CD14-positive monocyte (primary cell): ENCODE data around the gene EPHA7. TPM values are rescaled to one million over a fixed set of nuclear protein-coding genes. Genes with fewer than 3 reads are reported as not detected.

Experiments used
- DNase-seq, 3 donors: peaks; one replicate each; pipeline ENCODE4 v3.0.0-alpha.2; 2011 to 2022
- H2AFZ ChIP-seq: 2 replicates; pipeline ENCODE4 v1.6.0; 2012; ENCODE audit warnings: mild to moderate bottlenecking, low read depth, low read length, inconsistent platforms; ENCODE audit not compliant: insufficient read depth, poor library complexity, severe bottlenecking
- H3K27ac ChIP-seq, 2 donors: 1 replicate in 1 of 2; 2 replicates in 1 of 2; pipeline ENCODE4 v1.5.1; 2012 to 2013; ENCODE audit warnings: low read length in 2 of 2, control low read depth in 1 of 2, inconsistent platforms in 1 of 2, low read depth in 1 of 2, mild to moderate bottlenecking in 1 of 2
- H3K27me3 ChIP-seq, 2 donors: one replicate each; pipeline versions ENCODE4 v1.6.0 to v1.6.1; 2011 to 2013; ENCODE audit warnings: low read length in 2 of 2; ENCODE audit not compliant: control insufficient read depth in 2 of 2, insufficient read depth in 2 of 2
- H3K36me3 ChIP-seq, 2 donors: replicated peaks in 1 of 2; 1 replicate in 1 of 2; 2 replicates in 1 of 2; pipeline versions ENCODE4 v1.5.1 to v1.6.1; 2012 to 2013; ENCODE audit warnings: low read length in 2 of 2, control low read depth in 1 of 2, inconsistent platforms in 1 of 2, mild to moderate bottlenecking in 1 of 2; ENCODE audit not compliant: insufficient read depth in 2 of 2, control insufficient read depth in 1 of 2
- H3K4me1 ChIP-seq, 2 donors: 1 replicate in 1 of 2; 2 replicates in 1 of 2; pipeline versions ENCODE4 v1.5.1 to v1.6.1; 2012 to 2013; ENCODE audit warnings: low read length in 2 of 2, control low read depth in 1 of 2, inconsistent platforms in 1 of 2, mild to moderate bottlenecking in 1 of 2, moderate library complexity in 1 of 2; ENCODE audit not compliant: insufficient read depth in 2 of 2, control insufficient read depth in 1 of 2
- H3K4me2 ChIP-seq: replicated peaks from 2 replicates; pipeline ENCODE3; 2012; ENCODE audit warnings: low read length, moderate library complexity, mild to moderate bottlenecking; ENCODE audit not compliant: poor library complexity, severe bottlenecking; ENCODE audit errors: extremely low read depth
- H3K4me3 ChIP-seq, 3 experiments: fragments of 200-600 bp in 1 of 3; sonication (generic) in 1 of 3; replicated peaks in 1 of 3; 1 replicate in 2 of 3; 2 replicates in 1 of 3; pipeline ENCODE4 v1.5.1; 2011 to 2013; ENCODE audit warnings: low read length in 3 of 3, mild to moderate bottlenecking in 3 of 3, control low read depth in 2 of 3, low read depth in 2 of 3, inconsistent platforms in 1 of 3, moderate library complexity in 1 of 3
- H3K79me2 ChIP-seq: 2 replicates; pipeline ENCODE4 v1.6.0; 2012; ENCODE audit warnings: mild to moderate bottlenecking, control low read depth, inconsistent platforms, low read length, moderate library complexity; ENCODE audit not compliant: insufficient read depth
- H3K9ac ChIP-seq: 2 replicates; pipeline ENCODE4 v1.6.0; 2017; ENCODE audit warnings: low read length, mild to moderate bottlenecking; ENCODE audit not compliant: insufficient read depth, poor library complexity, severe bottlenecking
- H3K9me3 ChIP-seq, 2 donors: replicated peaks in 1 of 2; 1 replicate in 1 of 2; 2 replicates in 1 of 2; pipeline versions ENCODE4 v1.5.1 to v1.6.1; 2012 to 2013; ENCODE audit warnings: low read length in 2 of 2, control low read depth in 1 of 2; ENCODE audit not compliant: control insufficient read depth in 1 of 2, insufficient read depth in 1 of 2
- H4K20me1 ChIP-seq: 2 replicates; pipeline ENCODE4 v1.6.0; 2012; ENCODE audit warnings: mild to moderate bottlenecking, low read length, control low read depth, moderate library complexity; ENCODE audit not compliant: insufficient read depth
- H3K27ac Mint-ChIP-seq, 7 donors: one replicate each; pipeline ENCODE4 v1.8.0; 2020; ENCODE audit warnings: mild to moderate bottlenecking in 7 of 7, mixed read lengths in 7 of 7, moderate library complexity in 6 of 7, inconsistent platforms in 2 of 7
- H3K27me3 Mint-ChIP-seq, 3 donors: one replicate each; pipeline ENCODE4 v1.8.0; 2021 to 2022; ENCODE audit warnings: low read depth in 3 of 3, mild to moderate bottlenecking in 3 of 3, mixed read lengths in 3 of 3, moderate library complexity in 3 of 3, inconsistent platforms in 1 of 3
- H3K36me3 Mint-ChIP-seq, 2 donors: one replicate each; pipeline ENCODE4 v1.8.0; 2020; ENCODE audit warnings: mixed read lengths in 2 of 2, inconsistent platforms in 1 of 2, mild to moderate bottlenecking in 1 of 2
- H3K4me1 Mint-ChIP-seq: one replicate; pipeline ENCODE4 v1.8.0; 2020; ENCODE audit warnings: mild to moderate bottlenecking, mixed read lengths
- H3K4me3 Mint-ChIP-seq, 2 donors: one replicate each; pipeline ENCODE4 v1.8.0; 2020; ENCODE audit warnings: mild to moderate bottlenecking in 2 of 2, mixed read lengths in 2 of 2, moderate library complexity in 1 of 2
- H3K9me3 Mint-ChIP-seq, 7 donors: one replicate each; pipeline ENCODE4 v1.8.0; 2020 to 2022; ENCODE audit warnings: mixed read lengths in 7 of 7, mild to moderate bottlenecking in 6 of 7, moderate library complexity in 6 of 7, inconsistent platforms in 2 of 7
- CTCF ChIP-seq: fragments of 200-600 bp; IDR thresholded peaks from one replicate; pipeline ENCODE4 v1.8.0; 2022; ENCODE audit warnings: antibody characterized with exemption, mild to moderate bottlenecking
- WGBS: methylation state at CpG from one replicate; pipeline ENCODE4 v1.1.5; 2013; ENCODE audit warnings: missing lambda C conversion rate; ENCODE audit not compliant: insufficient coverage; 5-methylcytosine and 5-hydroxymethylcytosine counted together
- intact Hi-C, 2 donors: fragments of 100-400 bp; cut with micrococcal nuclease; formaldehyde crosslinking; loops; one replicate each; pipeline versions ENCODE4 v1.15.0 to v1.15.1; 2023
- polyA plus RNA-seq, 3 donors: library from polyadenylated mRNA; depleted of rRNA in 1 of 3; unstranded in 2 of 3; stranded (reverse) in 1 of 3; fragments of 300-500 nt in 2 of 3; fragments of >200 nt in 1 of 3; fragmentation: Illumina TruSeq in 2 of 3; gene quantifications; 1 replicate in 2 of 3; 2 replicates in 1 of 3; pipeline ENCODE4 v1.2.3, GENCODE V29; 2012 to 2021

The EPHA7 gene
- polyA plus RNA-seq, 3 donors: not detected

- no peak overlapping the region for H2AFZ ChIP-seq
- no peak overlapping the region for H3K4me3 ChIP-seq
- no peaks in the 10 kb centered on the region for H3K4me1 ChIP-seq
- no peaks in the 10 kb centered on the region for H4K20me1 ChIP-seq
- H3K27me3 ChIP-seq: no peaks in the 10 kb centered on the region
- DNase-seq: no peak
- intact Hi-C loops: no loop called here
- H3K9me3 ChIP-seq: no peaks in the 10 kb centered on the region
- Mint-ChIP-seq H3K27me3 (peaks cover 0 to 3% (median 2%) of the 10 kb centered on the region in 3 donors), H3K4me3 (no peak overlapping the region), H3K4me1 (no peaks in the 10 kb centered on the region), H3K27ac (no peak overlapping the region), H3K9me3 (peaks cover 0 to 5% (median 0%) of the 10 kb centered on the region in 7 donors), H3K36me3 (no peaks in the 10 kb centered on the region)
- no peak for TF ChIP-seq CTCF
- no peaks in the 10 kb centered on the region for H3K79me2 ChIP-seq
- H3K27ac ChIP-seq: no peak overlapping the region
- H3K4me2 ChIP-seq: no peak overlapping the region
- H3K36me3 ChIP-seq: no peaks in the 10 kb centered on the region
- no CpG with 5 or more reads among the region's 2 CpGs for WGBS
- H3K9ac ChIP-seq: no peak overlapping the region
Measured at GRCh38 chr6:93433592-93433991, 14.2 kb upstream of the EPHA7 start.

- Mint-ChIP-seq H3K4me1 (peaks cover 9% of the 10 kb centered on the region), H3K4me3 (no peak overlapping the region), H3K27me3 (peaks cover 30 to 31% (median 30%) of the 10 kb centered on the region in 3 donors), H3K27ac (no peak overlapping the region), H3K36me3 (peaks cover 0 to 2% of the 10 kb centered on the region in 2 donors), H3K9me3 (peaks cover 0 to 4% (median 0%) of the 10 kb centered on the region in 7 donors)
- H3K36me3 ChIP-seq: no peaks in the 10 kb centered on the region
- no peak for DNase-seq
- no peak overlapping the region for H3K4me3 ChIP-seq
- no peaks in the 10 kb centered on the region for H3K79me2 ChIP-seq
- H3K9ac ChIP-seq: no peak overlapping the region
- H3K4me2 ChIP-seq: no peak overlapping the region
- peaks cover 26 to 33% of the 10 kb centered on the region in 2 donors for H3K27me3 ChIP-seq
- H3K4me1 ChIP-seq: peaks cover 5 to 8% of the 10 kb centered on the region in 2 donors
- intact Hi-C loops: no loop called here
- H3K27ac ChIP-seq: no peak overlapping the region
- no peaks in the 10 kb centered on the region for H4K20me1 ChIP-seq
- WGBS: no CpG with 5 or more reads among the region's 2 CpGs
- peaks cover 0 to 5% of the 10 kb centered on the region in 2 donors for H3K9me3 ChIP-seq
- H2AFZ ChIP-seq: no peak overlapping the region
- TF ChIP-seq CTCF: no peak
Measured at GRCh38 chr6:93424303-93425064, 5.1 kb upstream of the EPHA7 start.
